HEK293 (cell line): ENCODE measurements around the gene ARV1.

Experiments
- CTCF ChIA-PET: fragments of 350-600 bp; formaldehyde crosslinking; extraction: SDS; loops from one replicate; lab custom pipeline; 2021; ENCODE audit warnings: antibody characterized with exemption; lab: Yijun Ruan, JAX
- POLR2A ChIA-PET: fragments of 300-600 bp; formaldehyde crosslinking; extraction: SDS; loops from one replicate; lab custom pipeline; 2020; ENCODE audit warnings: antibody characterized with exemption, inconsistent platforms; lab: Yijun Ruan, JAX
- H3K27ac ChIP-seq: fragments of 200-500 bp; sonication (Bioruptor generic); 2 replicates; pipeline ENCODE4 v1.5.1; 2014; ENCODE audit warnings: low read depth, low read length, control low read depth, inconsistent platforms; ENCODE audit errors: extremely low read depth
- H3K36me3 ChIP-seq, 2 experiments: fragments of 200-500 bp in 1 of 2; sonication (Bioruptor generic) in 1 of 2; 1 replicate in 1 of 2; 2 replicates in 1 of 2; pipeline ENCODE4 v1.5.1; 2014 to 2017; ENCODE audit warnings: inconsistent platforms in 2 of 2, low read length in 2 of 2; ENCODE audit not compliant: control insufficient read depth in 2 of 2, insufficient read depth in 1 of 2
- H3K4me1 ChIP-seq: fragments of 200-500 bp; sonication (Bioruptor generic); 2 replicates; pipeline ENCODE4 v1.5.1; 2014; ENCODE audit warnings: mild to moderate bottlenecking, low read length, inconsistent platforms; ENCODE audit not compliant: control insufficient read depth, insufficient read depth
- H3K4me3 ChIP-seq: 2 replicates; pipeline ENCODE4 v1.5.1; 2011; ENCODE audit warnings: low read depth, mild to moderate bottlenecking, control low read depth, low read length, moderate library complexity
- H3K9me3 ChIP-seq: fragments of 200-500 bp; sonication (Bioruptor generic); 2 replicates; pipeline ENCODE4 v1.5.1; 2014; ENCODE audit warnings: low read depth, low read length, inconsistent platforms; ENCODE audit not compliant: control insufficient read depth, insufficient read depth
- HOXA7 ChIP-seq: sonication (generic); formaldehyde crosslinking; IDR thresholded peaks from 2 replicates; pipeline ENCODE4 v1.8.1; 2022; ENCODE audit warnings: missing genetic modification reagents, borderline replicate concordance
- PRDM1 ChIP-seq: fragments of 450-650 bp; formaldehyde crosslinking; IDR thresholded peaks from 2 replicates; pipeline ENCODE4; 2016; ENCODE audit warnings: missing biosample characterization, missing genetic modification characterization
- PRDM4 ChIP-seq: fragments of 450-650 bp; formaldehyde crosslinking; IDR thresholded peaks from 2 replicates; pipeline ENCODE4 v1.5.1; 2017; ENCODE audit warnings: missing biosample characterization, missing genetic modification characterization
- SALL2 ChIP-seq: fragments of 450-650 bp; formaldehyde crosslinking; IDR thresholded peaks from 2 replicates; pipeline ENCODE4 v1.5.0; 2017; ENCODE audit warnings: missing biosample characterization, mild to moderate bottlenecking, missing genetic modification characterization, borderline replicate concordance
- ZFHX2 ChIP-seq: fragments of 450-650 bp; formaldehyde crosslinking; conservative IDR thresholded peaks from 2 replicates; pipeline ENCODE4 v1.5.1; 2016; ENCODE audit warnings: missing biosample characterization, missing genetic modification characterization
- ZFP41 ChIP-seq: fragments of 450-650 bp; formaldehyde crosslinking; IDR thresholded peaks from 2 replicates; pipeline ENCODE4 v1.5.1; 2016; ENCODE audit warnings: missing biosample characterization, missing genetic modification characterization, borderline replicate concordance
- ZIC2 ChIP-seq: fragments of 450-650 bp; formaldehyde crosslinking; IDR thresholded peaks from 2 replicates; pipeline ENCODE4 v1.5.1; 2016; ENCODE audit warnings: missing biosample characterization, missing genetic modification characterization
- ZNF169 ChIP-seq: fragments of 450-650 bp; formaldehyde crosslinking; IDR thresholded peaks from 2 replicates; pipeline ENCODE4 v1.5.1; 2016; ENCODE audit warnings: missing biosample characterization, missing genetic modification characterization
- ZNF223 ChIP-seq: fragments of 450-650 bp; formaldehyde crosslinking; IDR thresholded peaks from 2 replicates; pipeline ENCODE4 v1.5.1; 2016; ENCODE audit warnings: missing biosample characterization, missing genetic modification characterization
- ZNF24 ChIP-seq: fragments of 450-650 bp; formaldehyde crosslinking; IDR thresholded peaks from 2 replicates; pipeline ENCODE4 v1.5.1; 2016; ENCODE audit warnings: missing biosample characterization, missing genetic modification characterization
- ZNF354C ChIP-seq: fragments of 450-650 bp; formaldehyde crosslinking; IDR thresholded peaks from 2 replicates; pipeline ENCODE4 v1.5.1; 2016; ENCODE audit warnings: missing biosample characterization, missing genetic modification characterization, low read depth, borderline replicate concordance
- ZNF423 ChIP-seq: fragments of 450-650 bp; formaldehyde crosslinking; IDR thresholded peaks from 2 replicates; pipeline ENCODE4 v1.5.1; 2016; ENCODE audit warnings: missing biosample characterization, missing genetic modification characterization
- ZNF518A ChIP-seq: fragments of 450-650 bp; formaldehyde crosslinking; conservative IDR thresholded peaks from 2 replicates; pipeline ENCODE4 v1.5.1; 2016; ENCODE audit warnings: low read depth, missing biosample characterization, missing genetic modification characterization
- ZNF529 ChIP-seq: fragments of 450-650 bp; formaldehyde crosslinking; IDR thresholded peaks from 2 replicates; pipeline ENCODE4 v1.5.1; 2017; ENCODE audit warnings: missing genetic modification characterization, missing biosample characterization; ENCODE audit not compliant: insufficient replicate concordance
- ZNF530 ChIP-seq: fragments of 450-650 bp; formaldehyde crosslinking; IDR thresholded peaks from 2 replicates; pipeline ENCODE4 v1.5.1; 2016; ENCODE audit warnings: low read depth, missing biosample characterization, missing genetic modification characterization
- ZNF549 ChIP-seq: fragments of 450-650 bp; IDR thresholded peaks from 2 replicates; pipeline ENCODE4 v1.5.1; 2018; ENCODE audit warnings: missing biosample characterization, missing genetic modification characterization, mild to moderate bottlenecking, inconsistent platforms, moderate library complexity
- ZNF558 ChIP-seq: fragments of 450-650 bp; formaldehyde crosslinking; IDR thresholded peaks from 2 replicates; pipeline ENCODE4 v1.5.1; 2016; ENCODE audit warnings: missing biosample characterization, missing genetic modification characterization
- ZNF677 ChIP-seq: fragments of 450-650 bp; IDR thresholded peaks from 2 replicates; pipeline ENCODE4 v1.5.0; 2018; ENCODE audit warnings: missing biosample characterization, mild to moderate bottlenecking, missing genetic modification characterization, moderate library complexity
- ZNF785 ChIP-seq: fragments of 450-650 bp; formaldehyde crosslinking; IDR thresholded peaks from 2 replicates; pipeline ENCODE4 v1.5.1; 2016; ENCODE audit warnings: missing biosample characterization, missing genetic modification characterization
- ZSCAN16 ChIP-seq: fragments of 450-650 bp; formaldehyde crosslinking; IDR thresholded peaks from 2 replicates; pipeline ENCODE4 v1.5.1; 2016; ENCODE audit warnings: missing biosample characterization, missing genetic modification characterization
- ZSCAN30 ChIP-seq: fragments of 450-650 bp; IDR thresholded peaks from 2 replicates; pipeline ENCODE4 v1.5.1; 2018; ENCODE audit warnings: missing biosample characterization, mild to moderate bottlenecking, missing genetic modification characterization, moderate library complexity

The ARV1 gene

GRCh38 chr1:230979952-230980351, 1.1 kb downstream of the ARV1 start:
- H3K9me3 ChIP-seq = no peaks in the 10 kb centered on the region
- peaks cover 13 to 37% of the 10 kb centered on the region in 2 experiments for H3K36me3 ChIP-seq
- POLR2A ChIA-PET = interaction anchor here (1.6 kb wide), 1 partner anchor 41 kb away, joined by 5 read pairs; no protein-coding TSS in a partner anchor
- peak overlapping the region; percentile 61 for H3K4me3 ChIP-seq
- peaks cover 6% of the 10 kb centered on the region for H3K4me1 ChIP-seq
- CTCF ChIA-PET = interaction anchor here (0.6 to 1.6 kb wide), 5 partner anchors 9 to 352 kb away, joined by 3 to 10 read pairs (median 3); no protein-coding TSS in a partner anchor
- TF ChIP-seq SALL2 (tag by site-specific recombination) = no peak
- no peak for TF ChIP-seq ZNF785 (tag by site-specific recombination)
- no peak for TF ChIP-seq ZNF529 (tag by site-specific recombination)
- TF ChIP-seq ZNF518A (tag by site-specific recombination) = no peak
- TF ChIP-seq ZSCAN16 (tag by site-specific recombination) = no peak
- TF ChIP-seq ZNF169 (tag by site-specific recombination) = no peak
- TF ChIP-seq ZNF354C = no peak
- TF ChIP-seq ZNF223 (tag by site-specific recombination) = no peak
- TF ChIP-seq HOXA7 = no peak
- no peak for TF ChIP-seq ZFP41 (tag by site-specific recombination)
- TF ChIP-seq ZNF549 (tag by site-specific recombination) = no peak
- TF ChIP-seq ZNF423 (tag by site-specific recombination) = no peak
- TF ChIP-seq ZNF24 (tag by site-specific recombination) = no peak
- TF ChIP-seq ZSCAN30 (tag by site-specific recombination) = no peak
- TF ChIP-seq, all 188 proteins: peak for 0
- no peak overlapping the region for H3K27ac ChIP-seq

GRCh38 chr1:230982696-230983095, 3.8 kb downstream of the ARV1 start:
- Histone ChIP-seq H3K9me3 (no peaks in the 10 kb centered on the region), H3K4me1 (no peaks in the 10 kb centered on the region; the same call in none of the 2 replicates), H3K4me3 (no peak overlapping the region), H3K36me3 (peaks cover 22 to 32% of the 10 kb centered on the region in 2 experiments), H3K27ac (no peak overlapping the region)
- ChIA-PET CTCF (interaction anchor here (1.0 to 1.6 kb wide), 2 partner anchors 27 to 228 kb away, joined by 3 read pairs; no protein-coding TSS in a partner anchor), POLR2A (interaction anchor here (1.2 kb wide), 1 partner anchor 10 kb away, joined by 4 read pairs; no protein-coding TSS in a partner anchor)
- no peak for TF ChIP-seq ZNF530
- TF ChIP-seq PRDM1 (tag by site-specific recombination) = no peak
- no peak for TF ChIP-seq ZIC2
- no peak for TF ChIP-seq ZNF558 (tag by site-specific recombination)

- Histone ChIP-seq H3K9me3 (no peaks in the 10 kb centered on the region), H3K4me3 (no peak overlapping the region), H3K27ac (no peak overlapping the region), H3K36me3 (peaks cover 25 to 32% of the 10 kb centered on the region in 2 experiments), H3K4me1 (no peaks in the 10 kb centered on the region; the same call in none of the 2 replicates)
- no peak for TF ChIP-seq PRDM4 (tag by site-specific recombination)
- no peak for TF ChIP-seq ZNF677 (tag by site-specific recombination)
- 0 out of 2 replicates have a peak, but pooled peaks have one; percentile 5 for TF ChIP-seq ZFHX2 (tag by site-specific recombination)
- ChIA-PET CTCF (no interaction called here), POLR2A (no interaction called here)
Observed at GRCh38 chr1:230983811-230984210, 4.9 kb downstream of the ARV1 start.
